ENCODE data around the gene MUC5B.

- no peak for TF ChIP-seq CTCF (IDR thresholded peaks at IDR 0.05; ENCODE audit: insufficient read depth, low read length)
- TF ChIP-seq REST (IDR thresholded peaks at IDR 0.05; ENCODE audit: insufficient replicate concordance, low read depth): no peak
- TF ChIP-seq POLR2AphosphoS5 (IDR thresholded peaks at IDR 0.05; ENCODE audit: low read depth): no peak
- TF ChIP-seq GABPA (IDR thresholded peaks at IDR 0.05; ENCODE audit: low read depth): no peak
- no peak for TF ChIP-seq SPI1 (IDR thresholded peaks at IDR 0.05; ENCODE audit: borderline replicate concordance, low read depth)
Observed at GRCh38 chr11:1235901-1236315, 13.0 kb downstream of the MUC5B start.
